IPS-NIHi7 (cell line): Measurements from ENCODE around the gene MYT1.

Source experiments
- DNase-seq: peaks from one replicate; pipeline ENCODE4 v3.0.0; 2012; ENCODE audit warnings: mixed read lengths; ENCODE audit errors: extremely low spot score

Gene MYT1

GRCh38 chr20:64188682-64189529 lies 24.7 kb downstream of the MYT1 start:
- DNase-seq = peak; percentile 49

DNA sequence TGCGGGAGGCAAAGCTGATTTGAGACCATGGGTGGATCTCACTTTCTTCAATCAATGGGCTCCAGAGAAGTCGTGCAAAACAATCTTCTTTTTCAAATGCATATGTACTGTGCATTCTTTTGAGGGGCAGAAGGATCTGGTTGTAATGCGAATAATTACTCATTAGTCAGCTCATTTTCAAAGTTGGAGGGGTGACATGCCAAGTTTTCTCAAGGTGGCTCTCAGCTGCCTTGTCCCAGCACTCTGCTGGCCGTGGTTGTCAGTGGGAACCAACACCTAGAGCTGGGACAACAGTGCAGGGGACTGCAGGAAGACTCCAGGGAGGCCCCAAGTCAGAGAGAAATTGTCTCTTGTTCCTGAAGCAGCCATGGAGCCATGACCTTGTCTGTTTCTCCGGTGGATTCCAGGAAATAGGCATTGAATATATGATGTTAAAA lies 25.3 kb downstream of the MYT1 start:
- DNase-seq = no peak

DNA sequence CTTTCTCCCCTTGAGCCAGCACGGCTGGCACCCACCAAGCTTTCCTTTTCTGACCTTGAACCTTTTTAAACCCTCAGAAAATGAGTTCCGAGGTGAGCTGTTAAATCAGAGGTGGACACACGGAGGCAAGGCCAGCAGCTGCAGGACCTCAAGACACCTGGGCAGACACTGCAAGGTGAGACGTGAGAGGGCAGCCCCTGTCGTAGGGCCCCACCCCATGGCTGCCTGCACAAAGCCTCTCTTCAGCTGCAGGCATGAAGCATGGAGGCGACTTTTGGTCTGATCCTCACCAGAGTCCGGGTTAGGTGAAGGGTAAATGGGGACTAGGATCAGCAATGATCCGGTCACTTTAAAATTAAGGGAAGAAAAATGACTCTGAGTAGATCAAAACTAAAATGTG lies 25.7 kb downstream of the MYT1 start:
- no peak for DNase-seq

DNA sequence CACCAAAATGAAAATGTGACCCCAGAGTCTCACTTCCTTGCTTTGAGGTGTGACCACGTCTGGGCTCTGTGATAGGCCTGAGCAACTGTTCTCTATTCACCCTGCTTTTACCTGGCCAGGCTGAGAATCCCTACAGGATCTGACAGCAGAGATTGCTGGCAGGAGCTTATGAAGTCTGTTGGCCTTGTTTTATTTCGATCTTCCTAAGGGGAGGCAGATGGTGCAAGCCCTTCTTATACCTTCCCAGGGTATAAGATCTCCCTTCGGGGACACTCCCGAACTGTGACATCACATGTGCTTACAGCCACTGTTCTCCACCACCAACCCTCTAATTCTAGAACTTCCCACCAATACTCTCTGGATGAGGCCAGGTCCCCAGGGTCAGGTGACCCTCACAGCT lies 26.8 kb downstream of the MYT1 start:
- DNase-seq = no peak

DNA sequence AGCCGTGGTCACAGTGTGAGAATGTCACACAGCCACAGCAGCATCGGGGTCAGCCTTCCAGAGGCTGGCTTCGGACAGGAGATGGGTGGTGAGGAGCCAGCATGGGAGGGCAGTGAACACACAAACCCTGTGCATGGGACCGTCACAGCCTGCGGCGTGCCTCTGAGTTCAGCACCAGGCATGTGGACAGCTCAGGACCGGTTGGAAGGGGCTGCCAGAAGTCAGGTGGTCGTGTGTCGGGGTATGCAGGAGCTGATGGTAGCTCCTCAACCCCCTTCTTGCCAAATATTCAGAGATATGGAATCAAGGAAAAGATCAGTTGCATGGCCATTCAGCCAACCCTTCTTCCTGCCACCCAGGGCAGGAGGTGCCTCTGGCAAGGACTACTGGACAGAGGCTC lies 28.2 kb downstream of the MYT1 start:
- peak; percentile 80 for DNase-seq

- DNase-seq = no peak
Observed at GRCh38 chr20:64193058-64193457, 28.8 kb downstream of the MYT1 start.

DNA sequence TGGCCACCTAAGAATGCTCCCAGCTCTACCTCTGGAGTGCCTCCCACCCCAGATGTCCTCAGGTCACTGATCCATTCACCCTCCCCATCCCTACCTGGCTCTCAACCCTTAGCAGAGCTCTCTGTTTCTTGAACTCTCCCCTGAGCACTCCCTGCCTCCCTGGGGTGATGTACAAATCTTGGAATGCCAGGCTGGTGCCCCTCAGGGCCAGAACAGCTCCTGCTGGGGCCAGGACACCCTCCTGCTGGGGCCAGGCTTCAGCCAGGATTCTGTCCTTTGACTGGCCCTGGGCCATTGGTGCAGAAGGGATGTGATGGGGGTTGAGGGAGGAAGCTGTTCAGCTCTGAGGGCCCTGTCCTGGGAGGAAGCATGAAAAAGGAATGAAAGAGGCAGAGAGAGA lies 30.0 kb downstream of the MYT1 start:
- no peak for DNase-seq

GRCh38 chr20:64196309-64196708 lies 32.1 kb downstream of the MYT1 start:
- DNase-seq = no peak

GRCh38 chr20:64196847-64197306 lies 32.6 kb downstream of the MYT1 start:
- no peak for DNase-seq

DNA sequence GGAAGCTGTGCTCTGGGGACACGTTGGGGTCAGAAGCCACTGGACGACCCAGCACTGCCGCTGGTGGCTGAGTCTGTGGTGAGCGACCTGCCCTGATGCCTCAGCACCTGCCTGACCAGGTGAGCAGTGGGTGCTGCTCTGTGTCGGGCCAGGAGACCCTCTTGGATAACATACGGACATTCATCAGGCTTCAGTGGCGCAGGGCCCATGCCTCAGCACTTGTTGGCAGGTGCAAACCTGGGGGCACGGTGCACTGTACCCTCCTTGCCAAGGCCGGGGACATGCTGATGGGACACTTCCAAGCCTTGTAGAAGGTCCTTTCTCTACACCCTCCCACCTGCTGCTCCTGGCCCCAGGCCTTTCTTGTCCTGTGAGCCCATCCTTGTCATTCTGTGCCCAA lies 34.1 kb downstream of the MYT1 start:
- DNase-seq = no peak

GRCh38 chr20:64199395-64199794 lies 35.1 kb downstream of the MYT1 start:
- DNase-seq = no peak

GRCh38 chr20:64200740-64201139 lies 36.5 kb downstream of the MYT1 start:
- no peak for DNase-seq

DNA sequence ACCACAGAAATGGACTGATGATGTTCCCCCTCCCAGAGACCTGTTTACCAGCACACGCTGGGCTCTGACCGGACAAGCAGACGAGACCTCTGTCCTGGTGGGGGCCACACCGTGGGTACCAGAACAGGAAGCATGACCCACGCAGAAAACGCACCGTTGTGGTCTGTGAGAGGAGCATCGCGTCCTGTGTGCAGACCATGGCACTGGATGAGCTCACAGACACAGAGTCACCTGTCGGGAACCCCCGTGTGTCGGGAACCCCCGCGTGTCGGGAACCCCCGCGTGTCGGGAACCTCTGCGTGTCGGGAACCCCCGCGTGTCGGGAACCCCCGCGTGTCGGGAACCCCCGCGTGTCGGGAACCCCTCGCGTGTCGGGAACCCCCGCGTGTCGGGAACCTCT lies 37.4 kb downstream of the MYT1 start:
- DNase-seq = no peak

DNA sequence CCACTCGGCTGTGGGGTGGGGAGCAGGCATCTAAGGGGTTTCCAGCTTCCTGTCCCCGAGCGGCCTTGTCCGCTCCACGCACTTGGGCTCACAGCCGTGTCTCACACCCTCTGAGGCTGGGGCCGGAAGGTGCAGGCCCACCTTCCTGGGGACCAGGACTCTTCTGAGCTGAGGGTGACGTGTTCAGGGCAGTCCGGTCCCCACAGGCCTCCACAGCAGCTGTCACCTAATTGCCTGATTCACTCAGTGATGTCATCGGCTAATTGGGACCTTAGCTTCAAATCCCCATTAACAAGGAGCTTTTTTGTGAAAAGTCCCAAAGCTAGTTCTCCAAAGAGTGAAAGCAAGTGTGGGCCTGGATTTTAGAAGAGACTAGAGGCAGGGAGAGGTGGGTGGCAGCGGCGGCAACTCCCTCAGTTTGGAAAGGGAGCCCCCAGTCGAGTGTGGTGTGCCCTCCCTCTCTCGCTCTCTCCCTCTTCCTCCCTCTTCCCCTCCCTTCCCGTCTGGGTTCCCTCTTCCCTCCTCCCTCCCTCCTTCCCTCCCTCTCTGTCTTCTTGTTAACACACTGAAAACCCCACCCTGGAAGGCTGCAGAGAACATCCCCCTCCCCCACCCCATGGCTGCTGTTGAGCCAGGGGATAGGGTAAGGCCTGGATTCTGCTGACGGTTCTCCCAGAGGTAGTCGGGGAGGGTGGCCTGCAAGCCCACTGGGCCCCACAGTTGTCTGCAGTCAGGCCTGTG lies 39.0 kb downstream of the MYT1 start:
- DNase-seq = no peak

GRCh38 chr20:64205611-64206026 lies 41.4 kb downstream of the MYT1 start:
- DNase-seq = no peak

- no peak for DNase-seq
Observed at GRCh38 chr20:64206614-64207013, 42.4 kb downstream of the MYT1 start.

- no peak for DNase-seq
Observed at GRCh38 chr20:64207641-64208590, 43.7 kb downstream of the MYT1 start.

DNA sequence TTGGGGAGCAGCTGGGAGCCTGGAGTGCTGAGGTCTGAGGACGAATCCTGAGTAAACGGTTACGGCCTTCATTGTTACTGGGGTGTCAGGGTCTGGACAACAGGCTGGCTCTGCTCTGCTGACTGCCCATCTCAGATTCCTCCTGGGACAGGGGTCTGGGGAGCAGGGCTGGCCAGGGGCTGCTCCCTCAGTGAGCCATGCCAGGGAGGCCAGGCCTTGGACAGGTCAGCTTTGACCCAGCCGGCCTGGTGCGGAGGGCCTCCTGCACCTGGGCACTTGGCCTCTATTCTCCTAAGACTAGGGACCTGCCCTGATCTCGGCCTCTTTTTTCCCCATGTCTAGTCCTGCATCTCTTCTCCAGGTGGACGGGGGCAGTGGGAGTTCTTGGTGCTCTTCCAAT lies 44.9 kb downstream of the MYT1 start:
- DNase-seq = no peak

DNA sequence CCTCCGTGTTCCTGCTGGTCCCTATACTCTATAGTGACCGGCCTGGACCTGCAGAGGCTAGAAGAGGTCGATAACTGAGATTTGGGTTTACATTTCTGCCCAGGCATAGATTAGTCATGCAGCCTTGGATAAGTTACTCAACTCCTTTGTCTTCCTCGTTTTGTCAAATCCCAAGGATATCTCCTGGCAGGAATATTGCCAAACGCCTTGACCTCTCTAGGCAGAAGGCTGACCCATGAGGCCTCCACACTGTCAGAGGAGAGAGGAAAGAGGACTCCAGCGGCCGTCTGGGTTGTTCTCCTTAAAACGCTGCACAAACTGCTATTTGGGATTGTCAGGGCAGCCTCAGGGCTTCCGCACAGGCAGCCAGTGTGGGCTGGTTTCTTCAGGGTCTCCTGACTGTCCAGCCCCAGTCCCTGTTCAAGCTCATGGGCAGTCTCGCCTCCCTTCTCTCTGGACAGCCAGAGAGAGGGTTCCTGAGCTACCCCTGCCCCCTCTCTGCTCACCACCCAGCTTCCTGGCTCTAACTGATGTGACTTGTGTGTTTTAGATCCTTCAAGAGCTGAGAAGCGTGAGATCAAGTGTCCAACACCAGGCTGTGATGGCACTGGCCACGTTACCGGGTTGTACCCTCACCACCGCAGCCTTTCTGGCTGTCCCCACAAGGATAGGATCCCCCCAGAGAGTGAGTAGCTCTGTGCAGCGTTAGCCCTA lies 46.6 kb downstream of the MYT1 start:
- DNase-seq = no peak

- no peak for DNase-seq
Observed at GRCh38 chr20:64211874-64212658, 47.8 kb downstream of the MYT1 start.
